ENCODE data around the gene C2orf72. TPM values are rescaled to one million over a fixed set of nuclear protein-coding genes. Genes with fewer than 3 reads are reported as not detected.

C2orf72 gene
- total and polyA plus RNA-seq, 2 of the 13 experiments (the other 11 are each of a cell fraction or from before 2014, with no cell fraction given) = 147 to 203 TPM

DNA sequence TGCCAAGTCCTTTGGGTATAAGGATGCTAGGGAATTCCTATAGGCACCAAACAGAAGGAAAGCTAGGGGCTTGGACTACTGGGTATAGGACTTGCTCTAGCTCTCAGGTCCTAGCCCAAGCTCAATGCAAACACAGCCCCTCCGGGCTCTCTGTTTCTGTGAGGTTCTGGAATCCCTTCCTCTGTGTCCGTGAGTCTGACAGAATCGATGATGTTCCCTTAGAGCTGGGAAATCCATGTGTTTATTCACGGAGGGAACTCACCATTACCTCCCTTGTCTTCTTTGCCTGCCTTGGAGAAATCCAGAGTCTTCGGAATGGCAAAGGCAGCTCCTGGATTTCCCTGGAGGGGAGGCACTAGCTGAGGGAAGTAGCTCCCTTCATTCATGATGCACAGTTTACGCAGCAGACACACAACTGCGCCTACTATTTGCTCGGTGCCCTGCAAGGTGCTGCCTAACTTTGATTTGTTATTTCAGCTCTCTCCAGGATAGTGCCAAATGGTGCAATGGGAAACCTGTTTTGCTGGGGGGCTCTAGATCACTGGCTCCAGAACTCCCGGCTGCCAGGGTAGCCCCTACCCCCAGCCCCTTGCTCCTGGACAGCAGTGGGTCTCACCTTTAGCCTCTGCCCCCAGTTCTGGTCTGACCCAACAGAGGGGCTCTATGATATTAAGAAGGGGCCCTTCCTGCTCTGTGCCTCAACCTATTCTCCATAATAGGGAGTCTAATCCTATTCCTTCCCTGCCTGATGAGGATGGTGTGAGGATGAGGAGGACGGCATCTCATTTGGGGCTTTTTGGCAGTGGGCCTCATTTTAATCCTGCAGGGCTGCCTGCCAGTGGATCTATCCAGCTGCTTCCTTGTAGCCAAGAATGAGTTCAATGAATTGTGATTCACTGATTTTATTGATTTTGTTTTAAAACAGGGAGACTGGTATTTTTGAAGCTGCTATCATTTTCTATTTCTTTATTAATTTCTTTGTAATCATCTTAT, 10.9 kb downstream of the C2orf72 start:
- peak; percentile 0 for ATAC-seq
- no peak for TF ChIP-seq ARNTL (CRISPR knock-in tag; IDR thresholded peaks at IDR 0.05)
- no peak for TF ChIP-seq CREB1 (IDR thresholded peaks at IDR 0.05)
- peak; percentile 41; the same call in 1 of the 2 replicates for TF ChIP-seq CREB1 (CRISPR knock-in tag; IDR thresholded peaks at IDR 0.05)
- TF ChIP-seq, protein P1, sequence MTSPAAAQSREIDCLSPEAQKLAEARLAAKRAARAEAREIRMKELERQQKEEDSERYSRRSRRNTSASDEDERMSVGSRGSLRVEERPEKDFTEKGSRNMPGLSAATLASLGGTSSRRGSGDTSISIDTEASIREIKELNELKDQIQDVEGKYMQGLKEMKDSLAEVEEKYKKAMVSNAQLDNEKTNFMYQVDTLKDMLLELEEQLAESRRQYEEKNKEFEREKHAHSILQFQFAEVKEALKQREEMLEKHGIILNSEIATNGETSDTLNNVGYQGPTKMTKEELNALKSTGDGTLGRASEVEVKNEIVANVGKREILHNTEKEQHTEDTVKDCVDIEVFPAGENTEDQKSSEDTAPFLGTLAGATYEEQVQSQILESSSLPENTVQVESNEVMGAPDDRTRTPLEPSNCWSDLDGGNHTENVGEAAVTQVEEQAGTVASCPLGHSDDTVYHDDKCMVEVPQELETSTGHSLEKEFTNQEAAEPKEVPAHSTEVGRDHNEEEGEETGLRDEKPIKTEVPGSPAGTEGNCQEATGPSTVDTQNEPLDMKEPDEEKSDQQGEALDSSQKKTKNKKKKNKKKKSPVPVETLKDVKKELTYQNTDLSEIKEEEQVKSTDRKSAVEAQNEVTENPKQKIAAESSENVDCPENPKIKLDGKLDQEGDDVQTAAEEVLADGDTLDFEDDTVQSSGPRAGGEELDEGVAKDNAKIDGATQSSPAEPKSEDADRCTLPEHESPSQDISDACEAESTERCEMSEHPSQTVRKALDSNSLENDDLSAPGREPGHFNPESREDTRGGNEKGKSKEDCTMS (CRISPR knock-in tag; conservative IDR thresholded peaks at IDR 0.05) = no peak
- 0 out of 2 replicates have a peak, but pooled peaks have one; percentile 40 for TF ChIP-seq ZNF572 (CRISPR knock-in tag; IDR thresholded peaks at IDR 0.05)
- TF ChIP-seq, protein P2, sequence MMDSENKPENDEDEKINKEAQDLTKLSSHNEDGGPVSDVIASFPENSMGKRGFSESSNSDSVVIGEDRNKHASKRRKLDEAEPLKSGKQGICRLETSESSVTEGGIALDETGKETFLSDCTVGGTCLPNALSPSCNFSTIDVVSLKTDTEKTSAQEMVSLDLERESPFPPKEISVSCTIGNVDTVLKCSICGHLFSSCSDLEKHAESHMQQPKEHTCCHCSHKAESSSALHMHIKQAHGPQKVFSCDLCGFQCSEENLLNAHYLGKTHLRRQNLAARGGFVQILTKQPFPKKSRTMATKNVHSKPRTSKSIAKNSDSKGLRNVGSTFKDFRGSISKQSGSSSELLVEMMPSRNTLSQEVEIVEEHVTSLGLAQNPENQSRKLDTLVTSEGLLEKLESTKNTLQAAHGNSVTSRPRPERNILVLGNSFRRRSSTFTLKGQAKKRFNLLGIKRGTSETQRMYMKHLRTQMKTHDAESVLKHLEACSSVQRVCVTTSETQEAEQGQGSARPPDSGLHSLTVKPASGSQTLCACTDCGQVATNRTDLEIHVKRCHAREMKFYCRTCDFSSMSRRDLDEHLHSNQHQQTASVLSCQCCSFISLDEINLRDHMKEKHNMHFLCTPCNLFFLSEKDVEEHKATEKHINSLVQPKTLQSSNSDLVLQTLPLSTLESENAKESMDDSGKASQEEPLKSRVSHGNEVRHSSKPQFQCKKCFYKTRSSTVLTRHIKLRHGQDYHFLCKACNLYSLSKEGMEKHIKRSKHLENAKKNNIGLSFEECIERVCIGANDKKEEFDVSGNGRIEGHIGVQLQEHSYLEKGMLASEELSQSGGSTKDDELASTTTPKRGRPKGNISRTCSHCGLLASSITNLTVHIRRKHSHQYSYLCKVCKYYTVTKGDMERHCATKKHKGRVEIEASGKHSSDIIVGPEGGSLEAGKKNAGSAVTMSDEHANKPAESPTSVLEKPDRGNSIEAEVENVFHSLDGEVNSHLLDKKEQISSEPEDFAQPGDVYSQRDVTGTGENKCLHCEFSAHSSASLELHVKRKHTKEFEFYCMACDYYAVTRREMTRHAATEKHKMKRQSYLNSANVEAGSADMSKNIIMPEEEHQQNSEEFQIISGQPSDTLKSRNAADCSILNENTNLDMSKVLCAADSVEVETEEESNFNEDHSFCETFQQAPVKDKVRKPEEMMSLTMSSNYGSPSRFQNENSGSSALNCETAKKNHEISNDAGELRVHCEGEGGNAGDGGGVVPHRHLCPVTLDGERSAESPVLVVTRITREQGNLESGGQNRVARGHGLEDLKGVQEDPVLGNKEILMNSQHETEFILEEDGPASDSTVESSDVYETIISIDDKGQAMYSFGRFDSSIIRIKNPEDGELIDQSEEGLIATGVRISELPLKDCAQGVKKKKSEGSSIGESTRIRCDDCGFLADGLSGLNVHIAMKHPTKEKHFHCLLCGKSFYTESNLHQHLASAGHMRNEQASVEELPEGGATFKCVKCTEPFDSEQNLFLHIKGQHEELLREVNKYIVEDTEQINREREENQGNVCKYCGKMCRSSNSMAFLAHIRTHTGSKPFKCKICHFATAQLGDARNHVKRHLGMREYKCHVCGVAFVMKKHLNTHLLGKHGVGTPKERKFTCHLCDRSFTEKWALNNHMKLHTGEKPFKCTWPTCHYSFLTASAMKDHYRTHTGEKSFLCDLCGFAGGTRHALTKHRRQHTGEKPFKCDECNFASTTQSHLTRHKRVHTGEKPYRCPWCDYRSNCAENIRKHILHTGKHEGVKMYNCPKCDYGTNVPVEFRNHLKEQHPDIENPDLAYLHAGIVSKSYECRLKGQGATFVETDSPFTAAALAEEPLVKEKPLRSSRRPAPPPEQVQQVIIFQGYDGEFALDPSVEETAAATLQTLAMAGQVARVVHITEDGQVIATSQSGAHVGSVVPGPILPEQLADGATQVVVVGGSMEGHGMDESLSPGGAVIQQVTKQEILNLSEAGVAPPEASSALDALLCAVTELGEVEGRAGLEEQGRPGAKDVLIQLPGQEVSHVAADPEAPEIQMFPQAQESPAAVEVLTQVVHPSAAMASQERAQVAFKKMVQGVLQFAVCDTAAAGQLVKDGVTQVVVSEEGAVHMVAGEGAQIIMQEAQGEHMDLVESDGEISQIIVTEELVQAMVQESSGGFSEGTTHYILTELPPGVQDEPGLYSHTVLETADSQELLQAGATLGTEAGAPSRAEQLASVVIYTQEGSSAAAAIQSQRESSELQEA (CRISPR knock-in tag; IDR thresholded peaks at IDR 0.05; ENCODE audit: not compliant biosample characterization) = no peak
- no peak for TF ChIP-seq NFATC3 (CRISPR knock-in tag; IDR thresholded peaks at IDR 0.05)
- TF ChIP-seq RFXAP (CRISPR knock-in tag; IDR thresholded peaks at IDR 0.05; ENCODE audit: borderline replicate concordance) = no peak
- TF ChIP-seq JDP2 (CRISPR knock-in tag; IDR thresholded peaks at IDR 0.05; ENCODE audit: borderline replicate concordance) = no peak
- no peak for TF ChIP-seq AGO1 (IDR thresholded peaks at IDR 0.05; ENCODE audit: low read depth, low read length, poor library complexity, severe bottlenecking)
- no peak for TF ChIP-seq MEF2D (CRISPR knock-in tag; IDR thresholded peaks at IDR 0.05)
- TF ChIP-seq XBP1 (CRISPR knock-in tag; IDR thresholded peaks at IDR 0.05) = no peak

More for the DNA sequence above, 10.9 kb downstream of the C2orf72 start:
- peak overlapping the region; percentile 97 for H3K27ac ChIP-seq (ENCODE audit: extremely low read length, insufficient read depth, low read length)
- ChIA-PET POLR2A (interaction anchor here (0.8 to 7.7 kb wide), 7 partner anchors 9 to 416 kb away, joined by 3 to 399 read pairs (median 5); partner anchors contain the start of genes C2orf72 and NCL), CTCF (ENCODE audit: low intra/inter-chr PET ratio, low total read pairs) (no interaction called here)
- 75% methylated on average over 10 of the region's 10 CpGs for WGBS (ENCODE audit: low lambda C conversion rate)
- no peak for DNase-seq (ENCODE audit: low spot score)
- no peaks in the 10 kb centered on the region for H4K20me1 ChIP-seq (ENCODE audit: insufficient read depth, low read length)
- TSS peak; percentile 8 for BruUV-seq (replicated peaks)
- H3K9ac ChIP-seq (ENCODE audit: insufficient read depth, low read depth, low read length) = peak overlapping the region; percentile 58
- no peaks in the 10 kb centered on the region for H3K79me2 ChIP-seq (ENCODE audit: insufficient read depth, low read length)
- peaks cover 3 to 19% of the 10 kb centered on the region in 2 experiments for H3K36me3 ChIP-seq (replicated peaks in 1 of 2; ENCODE audit: control insufficient read depth in 1 of 2, insufficient read depth in 2 of 2, low read length in 2 of 2)
- H3K9me3 ChIP-seq (ENCODE audit: low read length) = no peaks in the 10 kb centered on the region
- in situ Hi-C loops (cut with HindIII; ENCODE audit: extremely low pct_ligation_motif_present, low pct_unique_long_range_greater_than_20kb) = no loop called here
- H3K4me3 ChIP-seq (replicated peaks in 1 of 3; ENCODE audit: insufficient read depth in 1 of 3, low read depth in 2 of 3, low read length in 3 of 3) = 0 out of 6 replicates have a peak overlapping the region, but pooled peaks of 1 of the 3 experiments have one; percentile 30
- FAIRE-seq = no peak
- H3K4me2 ChIP-seq (ENCODE audit: low read depth, low read length) = peak overlapping the region; percentile 55
- no peak overlapping the region for H2AFZ ChIP-seq (ENCODE audit: low read length)
- no peaks in the 10 kb centered on the region; a peak in 1 of 5 replicates for H3K27me3 ChIP-seq (ENCODE audit: control insufficient read depth in 1 of 2, insufficient read depth in 2 of 2, low read length in 2 of 2)
- intact Hi-C loops (cut with micrococcal nuclease; ENCODE audit: unreplicated experiment) = loop anchor here (10.0 kb wide), 1 partner anchor 657 kb away; the partner anchor contains the start of gene PTMA
- peaks cover 74% of the 10 kb centered on the region for H3K4me1 ChIP-seq (ENCODE audit: insufficient read depth, low read length)

Measured in HepG2 (cell line).